CD4-positive, alpha-beta T cell treated with Interleukin-4 for 4 hours (primary cell): ENCODE data around the gene NT5C.
"Not testable (repeated sequence)": the region's sequence is repeated elsewhere in the genome, so short reads cannot be mapped to it uniquely, and the experiment has no call there.

Experiments used
- DNase-seq: peaks from one replicate; pipeline ENCODE4 v3.0.0-alpha.2; 2020

Gene NT5C

GRCh38 chr17:75142236-75142971 lies 10.9 kb upstream of the NT5C start:
- no peak for DNase-seq

- no peak for DNase-seq
Measured at GRCh38 chr17:75138519-75138918, 7.0 kb upstream of the NT5C start.

GRCh38 chr17:75137762-75138161 lies 6.2 kb upstream of the NT5C start:
- DNase-seq: not testable (repeated sequence)

- no peak for DNase-seq
Measured at GRCh38 chr17:75135946-75136345, 4.4 kb upstream of the NT5C start.

- DNase-seq: no peak
Measured at GRCh38 chr17:75135452-75135851, 3.9 kb upstream of the NT5C start.

GRCh38 chr17:75133607-75134347 lies 2.2 kb upstream of the NT5C start:
- not testable (repeated sequence) for DNase-seq

GRCh38 chr17:75133001-75133400 lies 1.5 kb upstream of the NT5C start:
- DNase-seq: no peak

- DNase-seq: not testable (repeated sequence)
Measured at GRCh38 chr17:75132018-75133000, 767 bp upstream of the NT5C start.

GRCh38 chr17:75130632-75131277 lies 787 bp downstream of the NT5C start:
- peak; percentile 49 for DNase-seq

GRCh38 chr17:75130059-75130631 lies 1.4 kb downstream of the NT5C start:
- no peak for DNase-seq

- DNase-seq: no peak
Measured at GRCh38 chr17:75129576-75129975, 2.0 kb downstream of the NT5C start.

GRCh38 chr17:75128694-75129505 lies 2.6 kb downstream of the NT5C start:
- DNase-seq: no peak

GRCh38 chr17:75127936-75128335 lies 3.6 kb downstream of the NT5C start:
- DNase-seq: not testable (repeated sequence)

GRCh38 chr17:75126954-75127353 lies 4.6 kb downstream of the NT5C start:
- no peak for DNase-seq

GRCh38 chr17:75125984-75126383 lies 5.6 kb downstream of the NT5C start:
- DNase-seq: no peak

GRCh38 chr17:75124819-75125162 lies 6.8 kb downstream of the NT5C start:
- no peak for DNase-seq

GRCh38 chr17:75124041-75124818 lies 7.3 kb downstream of the NT5C start:
- peak; percentile 82 for DNase-seq

- DNase-seq: no peak
Measured at GRCh38 chr17:75118307-75118706, 13.2 kb downstream of the NT5C start.

GRCh38 chr17:75116737-75117136 lies 14.8 kb downstream of the NT5C start:
- DNase-seq: no peak

- no peak for DNase-seq
Measured at GRCh38 chr17:75115555-75115954, 16.0 kb downstream of the NT5C start.
